ENCODE data around the gene OCSTAMP. TPM values are rescaled to one million over a fixed set of nuclear protein-coding genes. Genes with fewer than 3 reads are reported as not detected.

OCSTAMP gene
- total RNA-seq, 4 donors from 2014 or later: not detected

DNA sequence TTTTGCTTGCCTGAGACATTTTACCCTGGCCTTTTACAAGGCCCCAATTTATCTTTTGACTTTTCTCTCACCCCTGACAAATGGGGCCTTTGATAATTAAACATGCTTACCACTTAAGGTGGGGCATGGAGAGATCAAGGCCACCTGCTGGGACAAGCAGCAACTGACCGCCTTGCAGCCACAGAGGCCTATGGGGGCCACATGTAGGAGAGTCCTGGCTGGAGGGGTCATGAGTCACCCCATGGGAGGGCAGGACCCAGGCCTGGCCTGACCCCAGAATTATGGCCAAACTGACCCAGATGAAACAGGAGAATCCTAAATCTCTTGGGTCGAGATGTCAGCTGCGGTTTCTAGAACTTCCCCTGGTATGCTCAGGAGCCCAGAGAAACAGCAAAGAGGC lies 8.5 kb upstream of the OCSTAMP start:
- H3K4me3 ChIP-seq (replicated peaks in 1 of 3): no peak overlapping the region
- H3K27me3 ChIP-seq: no peaks in the 10 kb centered on the region
- WGBS, 2 donors: 92 to 95% methylated on average over 3 of the region's 3 CpGs
- DNase-seq: no peak
- H3K9me3 ChIP-seq: no peaks in the 10 kb centered on the region
- no peak overlapping the region for H3K27ac ChIP-seq
- intact Hi-C loops (cut with DNase I): no loop called here
- H3K4me1 ChIP-seq: peaks cover 10 to 16% of the 10 kb centered on the region in 2 donors
- no peak for TF ChIP-seq CTCF (IDR thresholded peaks at IDR 0.05)
- H3K36me3 ChIP-seq: no peaks in the 10 kb centered on the region

DNA sequence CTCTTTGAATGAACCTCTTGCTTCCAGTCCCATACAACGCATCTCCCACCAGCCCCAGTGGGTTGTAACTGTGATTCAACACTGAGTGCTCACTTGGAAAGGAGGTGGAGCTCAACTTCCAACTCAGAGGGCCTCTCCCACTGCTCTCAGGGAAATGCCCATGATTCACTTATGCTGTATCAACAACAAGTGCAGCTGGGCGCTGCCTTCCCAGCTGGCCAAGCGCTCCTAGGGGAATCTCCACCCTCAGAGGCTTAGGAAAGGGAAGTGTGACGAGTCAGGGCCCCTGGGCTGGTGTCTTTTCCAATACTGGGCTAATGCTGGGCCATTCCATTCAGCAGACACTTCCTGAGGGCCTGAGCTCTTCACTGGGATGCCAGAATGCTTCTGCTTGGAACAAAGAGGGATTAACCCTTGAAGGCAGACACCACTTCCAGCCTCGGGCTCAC lies 8.1 kb upstream of the OCSTAMP start:
- no peak for TF ChIP-seq POLR2A (IDR thresholded peaks at IDR 0.05)
- TF ChIP-seq CTCF (IDR thresholded peaks at IDR 0.05): no peak
- Histone ChIP-seq H3K4me3 (replicated peaks in 1 of 3) (no peak overlapping the region), H3K9me3 (no peaks in the 10 kb centered on the region), H3K27ac (no peak overlapping the region), H3K4me1 (peaks cover 10 to 16% of the 10 kb centered on the region in 2 donors), H3K27me3 (no peaks in the 10 kb centered on the region), H3K36me3 (no peaks in the 10 kb centered on the region)
- intact Hi-C loops (cut with DNase I): no loop called here
- WGBS, 2 donors: 51 to 56% methylated on average over 2 to 4 of the region's 5 CpGs
- peak; percentile 35 to 49 for DNase-seq

DNA sequence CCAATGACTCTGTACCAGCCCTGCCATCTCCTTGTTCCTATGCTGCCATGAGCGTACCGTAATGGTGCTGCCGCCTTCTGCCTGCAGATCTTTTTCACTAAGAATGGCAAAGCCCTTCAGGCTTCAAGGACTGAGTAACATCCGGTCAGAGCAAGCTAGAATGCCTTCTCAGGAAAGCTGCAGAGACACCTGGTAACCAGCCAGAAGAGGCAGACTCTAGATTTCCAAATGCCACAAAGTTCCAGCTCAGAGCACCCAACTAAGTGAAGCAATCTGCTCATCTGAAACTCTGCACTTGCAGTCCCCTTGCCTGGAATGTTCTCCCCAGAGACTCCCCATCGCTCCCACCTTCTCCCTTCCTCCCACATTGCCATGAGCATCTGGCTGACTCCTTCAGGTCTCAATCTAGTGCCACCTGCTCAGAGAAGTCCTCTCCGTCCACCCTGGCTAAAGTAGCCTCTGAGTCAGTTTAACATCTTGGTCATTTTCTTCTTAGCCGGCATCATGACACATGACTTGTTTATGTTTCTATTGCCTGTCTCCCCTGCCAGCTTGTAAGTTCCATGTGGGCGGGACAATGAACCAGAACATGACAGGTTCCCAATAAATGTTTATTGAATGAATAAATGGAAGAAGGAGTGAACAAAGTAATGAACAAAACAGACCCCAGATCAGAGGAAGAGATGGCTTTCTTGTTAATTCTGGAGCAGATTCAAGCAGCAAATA lies 6.9 kb upstream of the OCSTAMP start:
- no peaks in the 10 kb centered on the region for H3K27me3 ChIP-seq
- H3K4me1 ChIP-seq: peaks cover 9 to 10% of the 10 kb centered on the region in 2 donors
- H3K4me3 ChIP-seq (replicated peaks in 1 of 3): no peak overlapping the region
- TF ChIP-seq CTCF (IDR thresholded peaks at IDR 0.05) (peak in 1 of 6 experiments; percentile 12), POLR2A (IDR thresholded peaks at IDR 0.05) (no peak)
- no peaks in the 10 kb centered on the region for H3K9me3 ChIP-seq
- DNase-seq: peak; percentile 76 to 82
- intact Hi-C loops (cut with DNase I): no loop called here
- no peak overlapping the region for H3K27ac ChIP-seq
- WGBS, 2 donors: 48 to 56% methylated on average over 8 of the region's 8 CpGs
- no peaks in the 10 kb centered on the region for H3K36me3 ChIP-seq

DNA sequence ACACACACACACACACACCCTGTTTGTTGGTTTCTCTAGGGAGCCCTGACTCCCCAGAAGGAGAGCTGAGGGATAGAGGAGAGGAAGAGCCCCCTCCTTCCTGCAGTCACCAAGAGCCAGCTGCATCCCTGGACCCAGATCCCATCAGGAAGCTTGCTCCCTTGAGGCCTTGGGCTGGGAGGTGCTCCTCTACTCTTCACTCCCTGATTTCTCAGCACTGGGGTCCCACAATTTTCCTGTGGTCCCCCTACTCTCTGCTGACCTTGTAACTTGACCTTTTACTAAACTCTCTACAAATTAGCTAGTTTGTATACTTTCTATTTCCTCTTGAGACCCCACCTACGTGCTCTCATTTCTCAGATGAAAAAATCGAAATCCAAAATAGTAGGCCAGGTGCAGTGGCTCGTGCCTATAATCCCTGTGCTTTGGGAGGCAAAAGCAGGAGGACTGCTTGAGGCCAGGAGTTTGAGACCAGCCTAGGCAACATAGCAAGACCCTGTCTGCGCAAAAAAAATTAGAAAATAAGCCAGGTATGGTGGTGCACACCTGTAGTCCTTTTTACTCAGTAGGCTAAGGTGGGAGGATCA lies 5.0 kb upstream of the OCSTAMP start:
- TF ChIP-seq POLR2A (IDR thresholded peaks at IDR 0.05): no peak
- TF ChIP-seq CTCF (IDR thresholded peaks at IDR 0.05): no peak
- Histone ChIP-seq H3K27me3 (no peaks in the 10 kb centered on the region), H3K4me3 (replicated peaks in 1 of 3) (no peak overlapping the region), H3K4me1 (peaks cover 5 to 7% of the 10 kb centered on the region in 2 donors), H3K27ac (no peak overlapping the region), H3K9me3 (no peaks in the 10 kb centered on the region), H3K36me3 (no peaks in the 10 kb centered on the region)
- DNase-seq: no peak
- intact Hi-C loops (cut with DNase I): no loop called here
- WGBS, 2 donors: 80 to 96% methylated on average over 4 of the region's 4 CpGs

DNA sequence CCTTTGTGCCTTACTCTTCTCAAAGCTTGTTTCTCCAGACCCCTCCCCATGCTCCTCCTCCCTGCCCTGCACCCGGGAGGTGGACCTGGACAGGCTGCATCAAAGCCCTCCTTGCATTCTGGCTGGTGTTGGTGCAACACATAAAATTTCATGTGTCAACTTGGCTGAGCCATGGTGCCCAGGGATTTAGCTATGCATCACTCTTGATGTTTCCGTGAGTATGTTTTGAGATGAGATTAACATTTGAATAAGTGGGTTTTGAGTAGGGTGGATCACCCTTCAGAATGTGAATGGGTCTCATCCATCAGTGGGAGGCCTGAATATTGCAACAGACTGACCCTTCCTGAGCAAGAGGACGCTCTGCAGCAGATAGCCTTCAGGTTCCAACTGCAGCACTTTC lies 4.4 kb upstream of the OCSTAMP start:
- intact Hi-C loops (cut with DNase I): no loop called here
- TF ChIP-seq CTCF (IDR thresholded peaks at IDR 0.05): no peak
- TF ChIP-seq POLR2A (IDR thresholded peaks at IDR 0.05): no peak
- Histone ChIP-seq H3K9me3 (no peaks in the 10 kb centered on the region), H3K4me1 (peaks cover 5 to 7% of the 10 kb centered on the region in 2 donors), H3K27me3 (no peaks in the 10 kb centered on the region), H3K36me3 (no peaks in the 10 kb centered on the region), H3K4me3 (replicated peaks in 1 of 3) (no peak overlapping the region), H3K27ac (no peak overlapping the region)
- DNase-seq: no peak
- WGBS, 2 donors: 72 to 78% methylated on average over 3 of the region's 3 CpGs

Measured in thyroid gland (tissue), 4 donors.